HFF-Myc (cell line): ENCODE measurements around the gene PLPPR3.
A peak's percentile ranks its signal among the peaks of the same experiment; 100 is the strongest.

Experiments
- DNase-seq: peaks from one replicate; pipeline ENCODE4 v3.0.0-alpha.2; 2011; ENCODE audit warnings: low read depth; ENCODE audit errors: extremely low read depth
- H3K4me3 ChIP-seq: replicated peaks from 2 replicates; pipeline ENCODE4 v1.5.1; 2011; ENCODE audit warnings: low read depth, mild to moderate bottlenecking, control low read depth, low read length
- TF ChIP-seq, protein P1 (sequence below): IDR thresholded peaks from 2 replicates; pipeline ENCODE4 v1.5.1; 2012; ENCODE audit warnings: mild to moderate bottlenecking, low read depth, low read length, control low read depth; ENCODE audit errors: missing control alignments

Gene PLPPR3

DNA sequence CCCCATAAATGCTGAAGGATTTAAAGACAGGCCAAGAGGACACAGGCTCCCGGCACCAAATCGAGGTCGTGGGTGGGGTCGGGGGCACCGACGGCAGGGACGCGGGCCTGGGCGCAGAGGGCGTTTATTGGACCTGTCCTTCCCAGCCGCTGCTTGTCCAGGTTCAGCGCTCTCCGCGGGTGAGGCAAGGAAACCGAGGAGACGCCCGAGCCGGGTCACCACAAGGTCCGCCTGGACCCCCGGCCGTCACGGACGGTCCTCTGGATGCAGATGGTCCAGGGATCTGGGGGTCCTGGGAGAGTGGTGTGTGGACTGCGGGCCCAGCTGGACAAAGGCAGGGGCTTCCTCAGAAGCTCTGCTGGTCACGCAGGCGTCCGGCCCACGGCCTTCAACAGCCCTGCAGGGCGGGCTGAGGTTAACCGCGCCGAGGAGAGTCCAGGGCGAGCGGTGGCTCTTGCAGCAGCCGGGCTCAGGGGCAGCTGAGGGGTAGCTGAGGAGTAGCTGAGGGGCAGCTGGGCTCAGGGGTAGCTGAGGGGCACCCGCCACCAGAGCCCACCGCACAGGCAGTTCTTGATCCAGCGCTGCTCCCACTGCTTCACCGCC is 46.2 kb upstream of the PLPPR3 start:
- H3K4me3 ChIP-seq: no peak overlapping the region
- TF ChIP-seq, protein P1, sequence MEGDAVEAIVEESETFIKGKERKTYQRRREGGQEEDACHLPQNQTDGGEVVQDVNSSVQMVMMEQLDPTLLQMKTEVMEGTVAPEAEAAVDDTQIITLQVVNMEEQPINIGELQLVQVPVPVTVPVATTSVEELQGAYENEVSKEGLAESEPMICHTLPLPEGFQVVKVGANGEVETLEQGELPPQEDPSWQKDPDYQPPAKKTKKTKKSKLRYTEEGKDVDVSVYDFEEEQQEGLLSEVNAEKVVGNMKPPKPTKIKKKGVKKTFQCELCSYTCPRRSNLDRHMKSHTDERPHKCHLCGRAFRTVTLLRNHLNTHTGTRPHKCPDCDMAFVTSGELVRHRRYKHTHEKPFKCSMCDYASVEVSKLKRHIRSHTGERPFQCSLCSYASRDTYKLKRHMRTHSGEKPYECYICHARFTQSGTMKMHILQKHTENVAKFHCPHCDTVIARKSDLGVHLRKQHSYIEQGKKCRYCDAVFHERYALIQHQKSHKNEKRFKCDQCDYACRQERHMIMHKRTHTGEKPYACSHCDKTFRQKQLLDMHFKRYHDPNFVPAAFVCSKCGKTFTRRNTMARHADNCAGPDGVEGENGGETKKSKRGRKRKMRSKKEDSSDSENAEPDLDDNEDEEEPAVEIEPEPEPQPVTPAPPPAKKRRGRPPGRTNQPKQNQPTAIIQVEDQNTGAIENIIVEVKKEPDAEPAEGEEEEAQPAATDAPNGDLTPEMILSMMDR: no peak
- no peak for DNase-seq

DNA sequence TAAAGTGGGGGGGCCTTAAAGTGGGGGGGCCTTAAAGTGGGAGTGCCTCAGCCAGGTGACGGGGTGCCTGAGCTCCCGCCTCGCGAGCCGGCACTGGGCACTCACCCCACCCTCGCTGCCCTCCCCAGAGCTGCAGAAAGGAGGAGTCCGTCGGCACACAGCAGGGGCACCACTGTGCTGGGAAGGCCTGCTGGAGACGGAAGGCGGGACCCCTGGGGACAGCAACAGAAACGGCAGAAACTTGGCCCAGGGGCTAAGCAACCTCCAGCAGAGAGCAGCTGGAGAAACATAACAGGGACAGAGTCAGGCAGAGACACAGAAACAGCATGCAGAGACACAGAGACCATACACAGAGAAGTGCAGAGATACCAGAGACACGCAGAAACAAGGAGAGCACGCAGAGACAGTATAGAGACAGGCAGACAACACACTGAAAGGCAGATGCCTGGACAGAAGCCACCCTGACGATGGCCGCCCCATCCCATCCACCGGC is 45.6 kb upstream of the PLPPR3 start:
- H3K4me3 ChIP-seq: no peak overlapping the region
- DNase-seq: no peak
- TF ChIP-seq, protein P1: no peak

DNA sequence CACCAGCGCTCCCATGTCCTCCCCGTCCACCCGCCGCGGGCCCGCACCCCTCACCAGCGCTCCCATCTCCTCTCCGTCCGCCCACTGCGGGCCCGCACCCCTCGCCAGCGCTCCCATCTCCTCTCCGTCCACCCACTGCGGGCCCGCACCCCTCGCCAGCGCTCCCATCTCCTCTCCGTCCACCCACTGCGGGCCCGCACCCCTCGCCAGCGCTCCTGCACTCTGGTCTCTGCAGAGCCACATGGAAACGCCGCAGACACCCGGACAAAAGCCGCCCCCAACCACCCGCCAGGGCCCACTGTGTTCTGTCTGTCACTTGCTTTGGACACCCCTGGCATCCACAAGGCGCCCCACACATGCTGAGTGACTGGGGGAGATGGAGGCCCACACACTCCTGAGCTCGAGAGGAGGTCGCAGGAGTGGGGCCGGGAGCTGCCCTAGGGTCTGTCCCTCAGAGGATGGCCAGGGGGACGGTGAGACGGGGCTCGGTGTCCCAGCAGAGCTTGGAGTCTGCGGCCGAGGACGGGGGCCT is 45.1 kb upstream of the PLPPR3 start:
- TF ChIP-seq, protein P1: no peak
- no peak overlapping the region for H3K4me3 ChIP-seq
- no peak for DNase-seq

DNA sequence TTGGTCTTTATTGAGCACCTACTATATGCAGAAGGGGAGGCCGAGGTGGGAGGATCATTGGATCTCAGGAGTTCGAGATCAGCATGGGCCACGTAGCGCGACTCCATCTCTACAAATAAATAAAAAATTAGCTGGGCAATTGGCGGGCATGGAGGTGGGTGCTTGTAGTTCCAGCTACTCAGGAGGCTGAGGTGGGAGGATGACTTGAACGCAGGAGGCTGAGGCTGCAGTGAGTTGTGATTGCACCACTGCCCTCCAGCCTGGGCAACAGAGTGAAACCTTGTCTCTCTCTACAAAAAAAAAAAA is 41.5 kb upstream of the PLPPR3 start:
- DNase-seq: no peak
- H3K4me3 ChIP-seq: no peak overlapping the region
- TF ChIP-seq, protein P1: no peak

DNA sequence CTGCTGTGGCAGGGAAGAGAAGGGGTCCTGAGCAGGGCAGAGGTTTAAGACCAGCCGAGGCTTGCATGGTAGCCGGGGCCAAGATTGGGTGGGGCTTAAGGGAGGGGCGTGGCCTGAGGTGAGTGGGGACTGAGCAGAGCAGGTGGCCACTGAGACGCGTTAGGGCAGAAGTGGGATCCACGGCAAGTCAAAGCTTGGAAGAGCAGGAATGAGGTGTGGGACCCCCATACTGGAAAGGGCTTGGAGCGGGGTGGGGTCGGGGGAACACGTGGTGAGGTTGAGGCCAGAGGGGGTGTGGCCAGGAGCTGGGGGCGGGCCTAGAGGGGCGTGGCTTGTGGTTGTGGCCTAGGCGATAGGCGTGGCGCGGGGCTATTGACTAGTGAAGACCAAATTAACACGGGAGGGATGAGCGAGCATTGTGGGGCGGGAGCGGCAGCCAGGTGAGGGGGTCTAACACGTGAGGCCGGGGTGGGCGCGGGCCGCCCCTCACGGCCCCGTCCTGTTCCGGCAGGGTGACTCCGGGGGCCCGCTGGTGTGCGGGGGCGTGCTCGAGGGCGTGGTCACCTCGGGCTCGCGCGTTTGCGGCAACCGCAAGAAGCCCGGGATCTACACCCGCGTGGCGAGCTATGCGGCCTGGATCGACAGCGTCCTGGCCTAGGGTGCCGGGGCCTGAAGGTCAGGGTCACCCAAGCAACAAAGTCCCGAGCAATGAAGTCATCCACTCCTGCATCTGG is 41.0 kb upstream of the PLPPR3 start:
- DNase-seq: no peak
- TF ChIP-seq, protein P1: no peak
- no peak overlapping the region for H3K4me3 ChIP-seq

DNA sequence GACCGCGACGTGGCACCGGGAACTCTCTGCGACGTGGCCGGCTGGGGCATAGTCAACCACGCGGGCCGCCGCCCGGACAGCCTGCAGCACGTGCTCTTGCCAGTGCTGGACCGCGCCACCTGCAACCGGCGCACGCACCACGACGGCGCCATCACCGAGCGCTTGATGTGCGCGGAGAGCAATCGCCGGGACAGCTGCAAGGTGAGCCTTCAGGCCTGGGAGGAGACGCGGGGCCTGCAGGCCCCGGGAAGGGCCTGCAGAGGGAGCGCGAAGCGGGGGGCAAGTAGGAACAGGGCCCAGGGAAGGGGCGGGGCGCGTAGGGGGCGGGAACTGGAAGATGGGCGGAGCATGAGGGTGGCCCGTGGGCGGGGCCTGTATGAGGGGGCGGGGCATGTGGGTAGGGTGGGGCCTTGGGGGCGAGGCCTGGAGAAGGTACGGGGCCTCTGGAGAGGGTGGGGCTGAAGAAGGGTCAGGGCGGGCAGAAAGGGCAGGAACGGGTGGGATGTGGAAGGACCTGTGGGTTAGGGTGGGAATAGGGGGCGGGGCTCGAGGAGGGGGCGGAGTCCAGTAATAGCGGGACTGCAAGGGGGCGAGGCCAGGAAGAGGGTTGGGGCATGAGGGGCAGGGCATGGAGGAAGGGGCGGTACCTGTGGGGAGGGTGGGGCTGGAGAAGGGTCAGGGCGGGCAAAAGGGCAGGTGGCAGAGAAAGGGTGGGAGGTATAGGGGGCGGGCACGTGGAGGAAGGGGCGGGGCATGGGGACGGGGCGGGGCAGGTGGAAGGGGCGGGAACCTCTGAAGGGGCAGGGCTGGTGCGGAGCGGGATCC is 40.2 kb upstream of the PLPPR3 start:
- TF ChIP-seq, protein P1: peak; percentile 10
- DNase-seq: no peak
- H3K4me3 ChIP-seq: no peak overlapping the region
